A673 (cell line): ENCODE measurements around the gene HPCAL1. TPM values are rescaled to one million over a fixed set of nuclear protein-coding genes. Genes with fewer than 3 reads are reported as not detected.

Source experiments
- BruUV-seq: library from RNA; stranded (reverse); fragments of 400-500 nt; replicated peaks from 2 replicates; lab custom pipeline; 2021; lab: Mats Ljungman, UMichigan
- CTCF ChIA-PET: fragments of 300-600 bp; sonication (Branson Sonifier 250); formaldehyde crosslinking; loops from one replicate; lab custom pipeline; 2022; ENCODE audit warnings: antibody characterized with exemption; lab: Charles Lee
- POLR2A ChIA-PET: fragments of 300-600 bp; sonication (Branson Sonifier 250); formaldehyde crosslinking; loops from one replicate; lab custom pipeline; 2022; ENCODE audit warnings: antibody characterized with exemption; ENCODE audit not compliant: low non-redundant PET; lab: Charles Lee
- DNase-seq: peaks from one replicate; pipeline ENCODE4 v3.0.0-alpha.2; 2015; ENCODE audit warnings: low spot score
- H3K27ac ChIP-seq: fragments of 200-600 bp; sonication (generic); 2 replicates; pipeline ENCODE4 v1.5.1; 2016; ENCODE audit warnings: mixed run types, low read depth, mild to moderate bottlenecking, mixed read lengths, antibody characterized with exemption, low read length; ENCODE audit not compliant: poor library complexity, severe bottlenecking
- H3K27me3 ChIP-seq: fragments of 200-600 bp; sonication (generic); replicated peaks from 2 replicates; pipeline ENCODE4 v1.6.1; 2017; ENCODE audit warnings: mixed run types, low read depth, mild to moderate bottlenecking, mixed read lengths, antibody characterized with exemption, low read length; ENCODE audit not compliant: insufficient read depth, poor library complexity
- H3K36me3 ChIP-seq: fragments of 200-600 bp; sonication (generic); 2 replicates; pipeline ENCODE4 v1.6.1; 2016; ENCODE audit warnings: mixed run types, mild to moderate bottlenecking, mixed read lengths, antibody characterized with exemption, low read length; ENCODE audit not compliant: insufficient read depth, poor library complexity, severe bottlenecking
- H3K4me1 ChIP-seq: fragments of 200-600 bp; sonication (generic); 2 replicates; pipeline ENCODE4 v1.6.1; 2017; ENCODE audit warnings: mixed run types, mild to moderate bottlenecking, mixed read lengths, antibody characterized with exemption, low read length; ENCODE audit not compliant: insufficient read depth, poor library complexity, severe bottlenecking
- H3K4me3 ChIP-seq: fragments of 200-600 bp; sonication (generic); 2 replicates; pipeline ENCODE4 v1.5.1; 2016; ENCODE audit warnings: low read depth, mixed run types, mild to moderate bottlenecking, mixed read lengths, low read length; ENCODE audit not compliant: poor library complexity, severe bottlenecking
- H3K9me3 ChIP-seq: fragments of 200-600 bp; sonication (generic); 2 replicates; pipeline ENCODE4 v1.6.1; 2016; ENCODE audit warnings: mixed run types, low read depth, mild to moderate bottlenecking, mixed read lengths, antibody characterized with exemption, low read length; ENCODE audit not compliant: poor library complexity, severe bottlenecking
- CTCF ChIP-seq: fragments of 300-800, 200-600 bp; sonication (generic); conservative IDR thresholded peaks from 2 replicates; pipeline ENCODE4 v1.5.1; 2017; ENCODE audit warnings: low read depth, mild to moderate bottlenecking, antibody characterized with exemption, low read length, moderate library complexity, mixed read lengths
- EZH2 ChIP-seq: fragments of 200-600 bp; sonication (generic); IDR thresholded peaks from 2 replicates; pipeline ENCODE4 v1.6.1; 2017; ENCODE audit warnings: borderline replicate concordance, low read depth, mild to moderate bottlenecking, mixed read lengths, antibody characterized with exemption, low read length; ENCODE audit not compliant: poor library complexity, severe bottlenecking
- intact Hi-C: fragments of 100-400 bp; cut with micrococcal nuclease; formaldehyde crosslinking; loops from one replicate; pipeline ENCODE4 v1.10.0; 2022; ENCODE audit not compliant: unreplicated experiment
- total RNA-seq: library from RNA; stranded (reverse); gene quantifications from 2 replicates; pipeline ENCODE4 v1.2.3, GENCODE V29; 2021

The HPCAL1 gene
- total RNA-seq, 1 experiment from 2014 or later = 9.7 TPM

- CTCF ChIA-PET = no interaction called here
- Histone ChIP-seq H3K9me3 (no peaks in the 10 kb centered on the region), H3K36me3 (no peaks in the 10 kb centered on the region), H3K27ac (no peak overlapping the region), H3K4me3 (no peak overlapping the region), H3K27me3 (no peaks in the 10 kb centered on the region), H3K4me1 (no peaks in the 10 kb centered on the region)
- POLR2A ChIA-PET = no interaction called here
- intact Hi-C loops = no loop called here
- no TSS peak for BruUV-seq
- no peak for DNase-seq
- TF ChIP-seq CTCF (no peak), EZH2 (no peak)
Observed at GRCh38 chr2:10272464-10272863, 30.2 kb upstream of the HPCAL1 start.

GRCh38 chr2:10273215-10274175 lies 29.2 kb upstream of the HPCAL1 start:
- BruUV-seq = no TSS peak
- no peak for DNase-seq
- H3K27me3 ChIP-seq = no peaks in the 10 kb centered on the region
- no peaks in the 10 kb centered on the region for H3K36me3 ChIP-seq
- ChIA-PET CTCF (no interaction called here), POLR2A (interaction anchor here (0.6 kb wide), 1 partner anchor 30 kb away, joined by 3 read pairs; no protein-coding TSS in a partner anchor)
- H3K4me1 ChIP-seq = no peaks in the 10 kb centered on the region
- no peaks in the 10 kb centered on the region for H3K9me3 ChIP-seq
- intact Hi-C loops = no loop called here
- TF ChIP-seq CTCF (no peak), EZH2 (no peak)
- H3K27ac ChIP-seq = no peak overlapping the region
- H3K4me3 ChIP-seq = no peak overlapping the region

GRCh38 chr2:10274376-10274775 lies 28.3 kb upstream of the HPCAL1 start:
- no peaks in the 10 kb centered on the region for H3K4me1 ChIP-seq
- TF ChIP-seq EZH2 (no peak), CTCF (no peak)
- intact Hi-C loops = no loop called here
- no peaks in the 10 kb centered on the region for H3K36me3 ChIP-seq
- no TSS peak for BruUV-seq
- no peaks in the 10 kb centered on the region for H3K27me3 ChIP-seq
- no peaks in the 10 kb centered on the region for H3K9me3 ChIP-seq
- ChIA-PET CTCF (no interaction called here), POLR2A (interaction anchor here (0.6 kb wide), 1 partner anchor 31 kb away, joined by 3 read pairs; no protein-coding TSS in a partner anchor)
- DNase-seq = no peak
- no peak overlapping the region for H3K27ac ChIP-seq
- H3K4me3 ChIP-seq = no peak overlapping the region
